Vagina (tissue), 2 donors: ENCODE data around the gene RBM15B. TPM values are rescaled to one million over a fixed set of nuclear protein-coding genes. Genes with fewer than 3 reads are reported as not detected.

Source experiments
- DNase-seq, 2 donors: peaks; one replicate each; pipeline ENCODE4 v3.0.0-alpha.2; 2017; ENCODE audit errors: extremely low spot score in 2 of 2
- H3K27ac ChIP-seq: fragments of 200-600 bp; sonication (generic); one replicate; pipeline ENCODE4 v1.5.1; 2019
- H3K27me3 ChIP-seq: fragments of 200-600 bp; sonication (generic); one replicate; pipeline ENCODE4 v1.5.1; 2019
- H3K36me3 ChIP-seq, 2 donors: fragments of 200-600 bp; sonication (generic); one replicate each; pipeline ENCODE4 v1.5.1; 2017 to 2019
- H3K4me1 ChIP-seq: fragments of 200-600 bp; sonication (generic); one replicate; pipeline ENCODE4 v1.5.1; 2019
- H3K4me3 ChIP-seq, 2 donors: fragments of 200-600 bp; sonication (generic); 1 replicate in 1 of 2; 2 replicates in 1 of 2; pipeline ENCODE4 v1.5.1; 2016 to 2019
- H3K9me3 ChIP-seq: fragments of 200-600 bp; sonication (generic); one replicate; pipeline ENCODE4 v1.5.1; 2019
- POLR2A ChIP-seq, 2 donors: fragments of 450-650 bp; IDR thresholded peaks; one replicate each; pipeline ENCODE4 v1.6.1; 2017; ENCODE audit warnings: antibody characterized with exemption in 2 of 2, mild to moderate bottlenecking in 2 of 2, moderate library complexity in 2 of 2
- POLR2AphosphoS5 ChIP-seq, 2 donors: sonication (generic); formaldehyde crosslinking; IDR thresholded peaks; one replicate each; pipeline ENCODE4 v1.9.0; 2017; ENCODE audit warnings: antibody characterized with exemption in 2 of 2, mild to moderate bottlenecking in 2 of 2, low read depth in 1 of 2; ENCODE audit not compliant: insufficient read depth in 1 of 2
- intact Hi-C: fragments of 100-400 bp; cut with DNase I; formaldehyde crosslinking; loops from one replicate; pipeline ENCODE4 v1.15.1; 2023
- total RNA-seq: library from RNA; depleted of rRNA; stranded (reverse); fragments of >200 nt; gene quantifications from one replicate; pipeline ENCODE4 v1.2.3, GENCODE V29; 2016
- TF ChIP-seq, protein P1 (sequence below), 3 experiments: fragments of 450-650 bp in 2 of 3; fragments of 200-600 bp in 1 of 3; sonication (generic) in 1 of 3; IDR thresholded peaks; one replicate each; pipeline ENCODE4 v1.5.1; 2017 to 2019; ENCODE audit warnings: antibody characterized with exemption in 3 of 3, mild to moderate bottlenecking in 2 of 3, moderate library complexity in 2 of 3

The RBM15B gene
- total RNA-seq, 1 donor from 2014 or later, result 20.6 TPM

DNA sequence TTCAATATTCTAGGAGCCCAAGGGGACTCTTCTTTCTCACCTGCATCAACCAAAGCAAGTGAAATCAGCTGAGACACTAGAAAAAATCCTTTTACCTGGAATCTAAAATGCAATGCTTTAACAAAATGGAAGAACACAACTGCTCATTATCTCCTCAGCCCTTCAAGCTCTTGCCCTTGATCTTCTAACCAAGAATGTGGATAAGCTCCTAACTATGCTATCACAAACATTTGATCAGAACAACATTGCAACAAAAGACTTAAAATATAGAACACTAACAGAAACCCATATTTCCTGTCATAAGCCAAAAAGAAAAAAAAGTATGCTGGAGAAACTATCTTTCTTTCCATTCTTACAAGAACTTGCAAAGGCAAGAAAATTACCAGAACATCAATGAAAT lies 12.6 kb downstream of the RBM15B start:
- no peaks in the 10 kb centered on the region for H3K27me3 ChIP-seq
- peaks cover 0 to 3% of the 10 kb centered on the region in 2 donors for H3K36me3 ChIP-seq
- H3K9me3 ChIP-seq, result no peaks in the 10 kb centered on the region
- TF ChIP-seq, protein P1, sequence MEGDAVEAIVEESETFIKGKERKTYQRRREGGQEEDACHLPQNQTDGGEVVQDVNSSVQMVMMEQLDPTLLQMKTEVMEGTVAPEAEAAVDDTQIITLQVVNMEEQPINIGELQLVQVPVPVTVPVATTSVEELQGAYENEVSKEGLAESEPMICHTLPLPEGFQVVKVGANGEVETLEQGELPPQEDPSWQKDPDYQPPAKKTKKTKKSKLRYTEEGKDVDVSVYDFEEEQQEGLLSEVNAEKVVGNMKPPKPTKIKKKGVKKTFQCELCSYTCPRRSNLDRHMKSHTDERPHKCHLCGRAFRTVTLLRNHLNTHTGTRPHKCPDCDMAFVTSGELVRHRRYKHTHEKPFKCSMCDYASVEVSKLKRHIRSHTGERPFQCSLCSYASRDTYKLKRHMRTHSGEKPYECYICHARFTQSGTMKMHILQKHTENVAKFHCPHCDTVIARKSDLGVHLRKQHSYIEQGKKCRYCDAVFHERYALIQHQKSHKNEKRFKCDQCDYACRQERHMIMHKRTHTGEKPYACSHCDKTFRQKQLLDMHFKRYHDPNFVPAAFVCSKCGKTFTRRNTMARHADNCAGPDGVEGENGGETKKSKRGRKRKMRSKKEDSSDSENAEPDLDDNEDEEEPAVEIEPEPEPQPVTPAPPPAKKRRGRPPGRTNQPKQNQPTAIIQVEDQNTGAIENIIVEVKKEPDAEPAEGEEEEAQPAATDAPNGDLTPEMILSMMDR (IDR thresholded peaks at IDR 0.05), result no peak
- TF ChIP-seq POLR2A (IDR thresholded peaks at IDR 0.05), result no peak
- TF ChIP-seq POLR2AphosphoS5 (IDR thresholded peaks at IDR 0.05; ENCODE audit: insufficient read depth in 1 of 2, low read depth in 1 of 2), result no peak
- intact Hi-C loops, result no loop called here
- no peak overlapping the region for H3K4me3 ChIP-seq
- no peaks in the 10 kb centered on the region for H3K4me1 ChIP-seq
- DNase-seq, result no peak
- no peak overlapping the region for H3K27ac ChIP-seq

DNA sequence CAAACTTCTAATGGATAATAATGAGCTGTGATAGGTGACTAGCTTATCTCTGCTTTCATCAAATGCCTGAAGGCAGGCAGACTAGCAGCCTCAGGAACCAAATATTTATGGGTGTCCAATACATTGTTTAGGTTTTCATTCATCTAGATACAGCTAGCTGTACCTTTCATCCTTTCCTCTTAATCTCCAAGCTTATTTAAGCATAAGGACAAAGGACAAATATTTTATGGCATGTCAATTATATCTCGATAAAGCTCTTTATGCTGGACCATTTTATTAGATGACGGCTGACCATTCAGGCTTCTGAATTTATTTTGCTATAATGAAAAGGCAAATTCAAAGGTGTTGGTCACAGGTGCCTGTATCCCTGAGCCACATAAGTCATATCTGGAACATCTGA lies 16.9 kb downstream of the RBM15B start:
- H3K27ac ChIP-seq, result no peak overlapping the region
- H3K4me3 ChIP-seq, result no peak overlapping the region
- no peaks in the 10 kb centered on the region for H3K4me1 ChIP-seq
- DNase-seq, result no peak
- no peaks in the 10 kb centered on the region for H3K9me3 ChIP-seq
- peaks cover 0 to 19% of the 10 kb centered on the region in 2 donors for H3K36me3 ChIP-seq
- no peak for TF ChIP-seq POLR2AphosphoS5 (IDR thresholded peaks at IDR 0.05; ENCODE audit: insufficient read depth in 1 of 2, low read depth in 1 of 2)
- intact Hi-C loops, result no loop called here
- no peaks in the 10 kb centered on the region for H3K27me3 ChIP-seq

DNA sequence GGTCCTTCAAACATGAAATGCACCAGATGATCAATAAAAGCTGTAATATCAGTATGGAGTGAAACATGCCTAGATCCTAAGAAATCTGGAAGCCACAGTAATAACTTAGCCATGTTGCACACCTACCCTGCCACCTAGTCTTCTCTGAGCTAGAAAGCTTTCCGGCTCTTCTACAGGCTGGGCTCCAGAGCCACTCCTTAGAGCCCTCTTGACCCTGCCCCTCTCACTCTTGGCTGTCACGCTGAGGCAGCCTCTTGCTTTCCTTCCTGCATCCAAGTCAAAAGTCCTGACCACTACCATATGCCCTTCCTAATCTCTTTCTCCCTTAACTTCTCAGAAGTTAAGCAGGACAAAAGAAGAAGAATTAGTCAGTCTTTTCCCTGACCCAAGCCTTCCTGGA lies 17.7 kb downstream of the RBM15B start:
- no peak for DNase-seq
- Histone ChIP-seq H3K27me3 (no peaks in the 10 kb centered on the region), H3K4me1 (no peaks in the 10 kb centered on the region), H3K27ac (no peak overlapping the region), H3K4me3 (no peak overlapping the region), H3K9me3 (no peaks in the 10 kb centered on the region), H3K36me3 (peaks cover 0 to 27% of the 10 kb centered on the region in 2 donors)
- TF ChIP-seq POLR2AphosphoS5 (IDR thresholded peaks at IDR 0.05; ENCODE audit: insufficient read depth in 1 of 2, low read depth in 1 of 2), result no peak
- TF ChIP-seq, protein P1 (IDR thresholded peaks at IDR 0.05), result no peak
- no peak for TF ChIP-seq POLR2A (IDR thresholded peaks at IDR 0.05)
- intact Hi-C loops, result no loop called here

DNA sequence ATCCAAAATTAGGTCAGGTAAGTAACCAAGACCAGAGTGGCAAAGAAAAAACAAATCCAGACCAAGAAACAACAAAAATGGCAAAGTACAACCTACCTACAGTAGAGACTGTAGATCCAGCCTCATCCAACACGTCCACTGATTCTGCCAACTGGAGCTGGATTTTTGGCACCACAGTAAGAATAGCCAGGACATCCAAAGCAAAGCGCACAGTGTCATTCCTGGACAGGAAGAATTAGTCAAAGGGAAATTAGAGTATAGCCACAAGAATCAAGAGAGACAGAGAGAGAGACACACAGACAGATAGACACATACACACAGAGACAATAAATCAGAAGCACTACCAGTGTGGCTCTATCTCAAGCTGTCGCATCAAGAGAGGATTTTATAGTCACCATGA lies 31.1 kb downstream of the RBM15B start:
- Histone ChIP-seq H3K27ac (no peak overlapping the region), H3K9me3 (no peaks in the 10 kb centered on the region), H3K27me3 (no peaks in the 10 kb centered on the region), H3K4me3 (no peak overlapping the region), H3K36me3 (peaks cover 0 to 45% of the 10 kb centered on the region in 2 donors), H3K4me1 (no peaks in the 10 kb centered on the region)
- TF ChIP-seq POLR2A (IDR thresholded peaks at IDR 0.05) (no peak), POLR2AphosphoS5 (IDR thresholded peaks at IDR 0.05; ENCODE audit: insufficient read depth in 1 of 2, low read depth in 1 of 2) (no peak)
- TF ChIP-seq, protein P1 (IDR thresholded peaks at IDR 0.05), result no peak
- intact Hi-C loops, result no loop called here
- DNase-seq, result no peak

DNA sequence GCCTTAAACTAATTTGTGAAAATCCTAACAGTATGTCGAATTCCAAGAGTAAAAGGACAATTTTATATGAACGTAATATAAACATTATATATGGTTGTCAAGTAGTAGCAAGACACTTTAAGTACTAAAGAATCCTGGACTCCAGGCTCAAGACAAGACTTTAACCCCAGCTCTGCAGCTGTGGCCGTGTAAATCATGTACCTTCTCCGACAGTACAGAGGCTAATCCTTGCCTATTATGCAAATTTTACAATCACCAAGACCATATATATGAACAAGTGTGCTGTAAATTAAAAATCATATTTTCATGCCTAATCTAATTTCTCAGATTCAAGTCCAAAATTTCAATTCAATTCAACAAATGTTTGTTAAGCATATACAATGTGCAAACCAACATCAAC lies 35.8 kb downstream of the RBM15B start:
- intact Hi-C loops, result no loop called here
- DNase-seq, result no peak
- TF ChIP-seq POLR2A (IDR thresholded peaks at IDR 0.05) (no peak), POLR2AphosphoS5 (IDR thresholded peaks at IDR 0.05; ENCODE audit: insufficient read depth in 1 of 2, low read depth in 1 of 2) (no peak)
- TF ChIP-seq, protein P1 (IDR thresholded peaks at IDR 0.05), result no peak
- Histone ChIP-seq H3K36me3 (peaks cover 0 to 28% of the 10 kb centered on the region in 2 donors), H3K27me3 (no peaks in the 10 kb centered on the region), H3K9me3 (no peaks in the 10 kb centered on the region), H3K27ac (no peak overlapping the region), H3K4me3 (no peak overlapping the region), H3K4me1 (no peaks in the 10 kb centered on the region)
